A549 (cell line): ENCODE data around the gene COL15A1.

Experiments
- CTCF ChIP-seq: fragments of >200 bp; sonication (Bioruptor Twin); formaldehyde crosslinking; IDR thresholded peaks from 3 replicates; pipeline ENCODE4 v1.5.1; 2016
- SMC3 ChIP-seq: fragments of >200 bp; sonication (Bioruptor Twin); formaldehyde crosslinking; IDR thresholded peaks from 3 replicates; pipeline ENCODE4 v1.6.1; 2018; ENCODE audit warnings: inconsistent platforms

GRCh38 chr9:98968601-98969337 lies 25.1 kb downstream of the COL15A1 start:
- TF ChIP-seq CTCF = no peak
- TF ChIP-seq SMC3 = no peak
